DMS153 treated with DMSO at 0.1 percent for 48 hours (cell line): ENCODE data around the gene VPS8.
"Not testable (repeated sequence)": the region's sequence is repeated elsewhere in the genome, so short reads cannot be mapped to it uniquely, and the experiment has no call there.

Experiments
- DNase-seq: peaks from one replicate; lab custom pipeline; 2025; ENCODE audit not compliant: unreplicated experiment; lab: John Stamatoyannopoulos, UW

Gene VPS8

GRCh38 chr3:184968115-184968514 is 156.1 kb downstream of the VPS8 start:
- no peak for DNase-seq

GRCh38 chr3:184970186-184970585 is 158.2 kb downstream of the VPS8 start:
- DNase-seq: no peak

- DNase-seq: no peak
These were observed 165.8 kb downstream of the VPS8 start for GRCh38 chr3:184977796-184978195.

GRCh38 chr3:184981071-184981470 is 169.1 kb downstream of the VPS8 start:
- no peak for DNase-seq

DNA sequence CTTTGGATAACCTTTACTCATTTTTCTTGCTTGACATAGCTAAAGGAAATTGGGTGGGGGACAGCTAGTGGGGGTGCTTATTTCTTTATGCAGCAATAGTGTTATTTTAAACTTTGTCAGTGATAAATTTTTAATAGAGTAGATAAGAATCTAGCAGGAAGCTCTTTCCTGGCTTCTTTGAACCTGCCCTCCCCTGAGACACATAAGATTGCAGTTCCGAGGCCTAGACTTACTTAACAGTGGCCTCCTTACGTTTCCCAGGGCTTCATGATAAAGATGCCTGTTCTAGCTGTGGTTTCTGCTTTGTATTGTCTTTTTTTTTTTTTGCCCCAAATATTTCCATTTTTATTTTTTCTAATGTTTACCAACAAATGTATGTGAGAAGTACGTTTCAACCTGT is 170.1 kb downstream of the VPS8 start:
- DNase-seq: no peak

DNA sequence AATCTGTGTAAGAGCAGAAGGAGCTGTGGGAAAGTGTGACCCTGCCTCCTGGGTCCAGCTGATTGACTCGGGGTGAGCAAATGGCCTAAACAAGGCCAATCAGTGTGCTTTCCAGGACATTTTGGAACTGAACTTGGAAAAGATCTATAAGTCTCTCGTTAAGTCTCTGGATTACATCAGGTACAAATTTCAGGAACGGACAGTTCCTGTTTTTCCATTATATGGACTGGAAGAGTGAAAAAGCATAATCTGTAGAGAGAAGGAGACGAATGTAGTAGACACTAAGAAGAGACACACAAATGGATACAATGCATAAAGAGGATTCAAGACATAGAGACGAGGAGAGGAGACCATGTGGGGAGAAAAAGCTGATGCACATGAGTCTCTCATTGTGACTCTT is 173.6 kb downstream of the VPS8 start:
- no peak for DNase-seq

DNA sequence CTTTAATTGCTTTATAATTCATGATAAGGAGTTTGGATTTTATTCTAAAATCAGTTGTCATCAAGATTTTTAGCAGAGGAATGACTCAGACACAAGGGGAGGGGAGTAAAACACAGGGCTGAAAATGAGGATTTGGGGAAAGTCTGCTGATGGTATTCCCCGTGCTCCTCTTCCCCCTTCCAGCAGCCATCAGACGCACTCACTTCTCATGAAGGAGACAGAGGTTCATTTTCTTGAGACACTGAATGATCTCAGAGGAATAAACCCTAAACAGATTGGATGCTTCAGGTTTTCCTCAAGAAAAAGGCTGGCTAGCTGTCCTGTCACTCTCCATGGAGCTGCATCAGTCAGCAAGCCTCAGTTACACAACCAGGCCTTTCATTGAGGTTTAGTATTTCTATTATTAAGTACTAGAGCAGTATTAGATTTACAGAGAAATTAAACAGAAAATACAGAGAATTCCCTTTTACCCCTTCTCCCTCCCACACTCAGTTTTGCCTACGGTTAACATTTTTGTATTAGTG is 174.5 kb downstream of the VPS8 start:
- DNase-seq: no peak

- no peak for DNase-seq
These were observed 181.4 kb downstream of the VPS8 start for GRCh38 chr3:184993394-184993793.

DNA sequence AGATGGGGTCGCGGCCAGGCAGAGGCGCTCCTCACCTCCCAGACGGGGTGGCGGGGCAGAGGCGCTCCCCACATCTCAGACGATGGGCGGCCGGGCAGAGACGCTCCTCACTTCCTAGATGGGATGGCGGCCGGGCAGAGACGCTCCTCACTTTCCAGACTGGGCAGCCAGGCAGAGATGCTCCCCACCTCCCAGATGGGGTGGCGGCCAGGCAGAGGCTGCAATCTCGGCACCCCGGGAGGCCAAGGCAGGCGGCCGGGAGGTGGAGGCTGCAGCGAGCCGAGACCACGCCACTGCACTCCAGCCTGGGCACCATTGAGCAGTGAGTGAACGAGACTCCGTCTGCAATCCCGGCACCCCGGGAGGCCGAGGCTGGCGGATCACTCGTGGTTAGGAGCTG is 191.9 kb downstream of the VPS8 start:
- DNase-seq: not testable (repeated sequence)

DNA sequence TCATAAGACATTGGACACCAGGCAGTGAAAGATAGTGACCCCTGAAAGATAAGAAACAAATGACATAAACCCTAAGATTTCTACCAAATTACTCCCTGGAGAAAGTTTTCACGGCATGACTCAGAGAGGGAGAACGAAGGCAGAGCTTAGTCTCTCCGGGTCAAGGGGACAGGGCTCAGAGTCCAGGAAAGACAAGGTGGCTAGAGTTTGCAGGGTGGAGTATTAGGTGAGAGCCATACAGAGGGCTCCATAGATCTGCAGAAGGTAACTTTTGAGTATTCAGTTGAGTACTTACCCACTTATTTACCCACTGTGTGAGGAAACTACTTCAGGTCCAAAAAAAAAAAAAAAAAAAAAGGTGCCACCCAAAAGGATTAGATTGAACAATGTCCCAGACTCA is 197.7 kb downstream of the VPS8 start:
- DNase-seq: no peak

GRCh38 chr3:185017584-185017983 is 205.6 kb downstream of the VPS8 start:
- DNase-seq: not testable (repeated sequence)

GRCh38 chr3:185017996-185018395 is 206.0 kb downstream of the VPS8 start:
- DNase-seq: not testable (repeated sequence)

GRCh38 chr3:185021256-185021655 is 209.3 kb downstream of the VPS8 start:
- DNase-seq: no peak

GRCh38 chr3:185024406-185024805 is 212.4 kb downstream of the VPS8 start:
- no peak for DNase-seq

GRCh38 chr3:185024966-185025365 is 213.0 kb downstream of the VPS8 start:
- no peak for DNase-seq

GRCh38 chr3:185028121-185028520 is 216.2 kb downstream of the VPS8 start:
- no peak for DNase-seq

DNA sequence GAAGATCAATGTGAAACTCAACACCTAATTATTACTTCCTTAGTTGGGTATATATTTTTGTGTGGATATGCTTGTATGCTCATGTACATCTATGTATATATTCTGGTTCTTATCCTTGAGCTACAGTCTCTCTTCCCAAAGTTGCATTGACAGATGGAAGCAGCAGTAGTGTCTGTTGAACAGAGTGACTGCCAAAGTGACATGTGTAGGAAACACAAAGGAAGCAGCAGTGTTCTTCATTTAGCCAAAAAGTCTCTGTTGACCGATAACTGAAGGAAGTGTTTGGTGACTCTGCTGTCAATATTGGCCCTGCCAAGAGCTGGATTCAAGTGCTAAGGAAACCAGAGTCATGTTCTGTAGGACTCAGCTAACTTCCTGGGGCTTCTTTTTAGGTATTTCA is 217.1 kb downstream of the VPS8 start:
- DNase-seq: no peak

DNA sequence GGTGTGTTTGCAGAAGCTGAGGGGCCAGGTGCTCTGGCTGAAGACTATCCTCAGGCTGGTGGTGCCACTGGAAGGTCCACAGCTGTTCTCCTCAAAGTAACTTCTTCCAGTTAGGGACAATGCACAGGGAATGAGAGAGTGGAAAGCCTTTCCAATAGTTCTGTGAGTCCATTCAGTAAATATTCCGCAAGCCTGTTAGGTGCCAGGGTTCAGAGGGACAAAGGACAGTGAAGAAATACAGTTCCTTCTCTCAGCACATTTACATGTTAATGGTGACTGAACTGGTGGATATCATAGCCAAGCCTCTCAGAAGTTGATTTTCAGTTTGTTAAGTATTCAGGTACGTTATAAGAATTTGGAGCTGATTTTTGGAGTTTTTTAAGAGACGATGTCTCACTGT is 218.4 kb downstream of the VPS8 start:
- DNase-seq: no peak

GRCh38 chr3:185030951-185031350 is 219.0 kb downstream of the VPS8 start:
- no peak for DNase-seq

- no peak for DNase-seq
These were observed 225.8 kb downstream of the VPS8 start for GRCh38 chr3:185037801-185038200.

- DNase-seq: no peak
These were observed 228.5 kb downstream of the VPS8 start for GRCh38 chr3:185040425-185040824.

GRCh38 chr3:185041540-185041939 is 229.6 kb downstream of the VPS8 start:
- DNase-seq: no peak

DNA sequence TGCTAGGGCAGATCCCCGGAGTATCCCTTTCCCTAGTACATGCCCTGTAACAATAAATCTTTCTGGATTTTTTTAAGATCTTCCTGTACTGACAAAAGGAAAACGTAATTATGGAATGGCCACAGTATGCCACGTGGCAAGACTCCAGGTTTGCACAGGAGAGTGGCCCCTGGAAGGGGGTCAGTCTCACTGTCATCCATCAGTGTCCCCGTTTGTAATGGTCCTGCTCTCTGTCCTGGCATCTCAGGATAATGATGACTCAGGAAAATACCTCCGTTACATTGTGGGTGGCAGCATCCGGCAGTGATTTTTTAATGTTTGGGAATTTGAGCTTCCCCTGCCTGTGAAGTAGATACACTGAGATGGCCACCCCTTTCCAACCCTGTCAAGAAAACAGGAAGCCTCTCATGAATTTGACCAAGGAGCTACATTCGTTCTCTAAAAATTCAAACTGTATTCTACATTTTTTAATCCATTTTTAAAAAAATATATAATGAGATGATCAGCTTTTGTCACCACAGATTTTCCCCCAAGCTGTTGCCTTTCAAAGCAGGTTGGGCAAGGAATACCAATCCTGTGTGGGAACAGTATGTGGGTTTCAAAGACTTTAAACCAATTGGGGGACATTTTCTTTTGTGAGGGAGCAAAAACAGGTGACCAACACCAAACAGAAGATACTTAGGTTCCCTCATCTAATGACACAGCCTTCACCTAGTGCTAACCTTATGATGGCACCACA is 230.5 kb downstream of the VPS8 start:
- no peak for DNase-seq
